ENCODE measurements around the gene CNOT9. TPM values are rescaled to one million over a fixed set of nuclear protein-coding genes. Genes with fewer than 3 reads are reported as not detected.

CNOT9 gene
- total and polyA plus RNA-seq, 2 of the 13 experiments (the other 11 are each of a cell fraction or from before 2014, with no cell fraction given) = 82.6 to 92.4 TPM

- peak; percentile 100 for TF ChIP-seq ZFP36L1 (CRISPR knock-in tag; IDR thresholded peaks at IDR 0.05)
- TF ChIP-seq SMAD9 (CRISPR knock-in tag; IDR thresholded peaks at IDR 0.05) = peak; percentile 95
- TF ChIP-seq PREB (CRISPR knock-in tag; IDR thresholded peaks at IDR 0.05) = 0 out of 2 replicates have a peak, but pooled peaks have one; percentile 83
- TF ChIP-seq ZNF543 (CRISPR knock-in tag; IDR thresholded peaks at IDR 0.05) = peak; percentile 78
- peak; percentile 91 for TF ChIP-seq SRSF1 (optimal IDR thresholded peaks at IDR 0.05; ENCODE audit: low read depth, low read length)
- no peak for TF ChIP-seq ZFP36 (IDR thresholded peaks at IDR 0.05; ENCODE audit: borderline replicate concordance, low read depth, low read length, partially characterized antibody)
- TF ChIP-seq HNRNPUL1 (IDR thresholded peaks at IDR 0.05; ENCODE audit: low read depth, low read length) = no peak; the same call in 1 of the 2 replicates
- TF ChIP-seq SPEN (CRISPR knock-in tag; IDR thresholded peaks at IDR 0.05; ENCODE audit: low read depth) = peak; percentile 94
- TF ChIP-seq EP300 (IDR thresholded peaks at IDR 0.05; ENCODE audit: low read depth in 2 of 2, low read length in 2 of 2) = peak; percentile 67 to 70; a peak in 3 of 4 replicates
- TF ChIP-seq EP300 (CRISPR knock-in tag; IDR thresholded peaks at IDR 0.05; ENCODE audit: borderline replicate concordance) = 0 out of 2 replicates have a peak, but pooled peaks have one; percentile 29
- TF ChIP-seq ZNF205 (CRISPR knock-in tag; IDR thresholded peaks at IDR 0.05) = peak; percentile 87
- TF ChIP-seq ZNF670 (CRISPR knock-in tag; IDR thresholded peaks at IDR 0.05; ENCODE audit: borderline replicate concordance) = peak; percentile 95
- peak; percentile 97 for TF ChIP-seq ZNF883 (CRISPR knock-in tag; IDR thresholded peaks at IDR 0.05; ENCODE audit: not compliant biosample characterization)
- TF ChIP-seq KLF15 (CRISPR knock-in tag; IDR thresholded peaks at IDR 0.05; ENCODE audit: borderline replicate concordance) = no peak
- TF ChIP-seq TAF1 (CRISPR knock-in tag; IDR thresholded peaks at IDR 0.05) = peak; percentile 86
- TF ChIP-seq ZFYVE20 (CRISPR knock-in tag; IDR thresholded peaks at IDR 0.05; ENCODE audit: borderline replicate concordance, low read depth) = 0 out of 2 replicates have a peak, but pooled peaks have one; percentile 25
- TF ChIP-seq RARG (CRISPR knock-in tag; IDR thresholded peaks at IDR 0.05; ENCODE audit: low read depth) = no peak
- peak; percentile 97 for TF ChIP-seq ZNF576 (CRISPR knock-in tag; IDR thresholded peaks at IDR 0.05)
- TF ChIP-seq ZNF296 (CRISPR knock-in tag; conservative IDR thresholded peaks at IDR 0.05) = peak; percentile 89
- peak; percentile 91 for TF ChIP-seq ZNF614 (CRISPR knock-in tag; IDR thresholded peaks at IDR 0.05; ENCODE audit: borderline replicate concordance)
- TF ChIP-seq ZFP82 (CRISPR knock-in tag; IDR thresholded peaks at IDR 0.05; ENCODE audit: borderline replicate concordance) = peak; percentile 86
- peak; percentile 96; the same call in 1 of the 2 replicates for TF ChIP-seq SNAPC5 (CRISPR knock-in tag; IDR thresholded peaks at IDR 0.05; ENCODE audit: borderline replicate concordance)
- 0 out of 2 replicates have a peak, but pooled peaks have one; percentile 56 for TF ChIP-seq ZNF629 (CRISPR knock-in tag; conservative IDR thresholded peaks at IDR 0.05)
- no peak for TF ChIP-seq TCF7 (IDR thresholded peaks at IDR 0.05; ENCODE audit: low read depth)
- no peak for TF ChIP-seq SMARCC2 (IDR thresholded peaks at IDR 0.05)
- no peak for TF ChIP-seq ZNF567 (CRISPR knock-in tag; IDR thresholded peaks at IDR 0.05; ENCODE audit: borderline replicate concordance)
- TF ChIP-seq ZNF33A (CRISPR knock-in tag; IDR thresholded peaks at IDR 0.05; ENCODE audit: borderline replicate concordance) = peak; percentile 93; the same call in 1 of the 2 replicates
- peak; percentile 39 for TF ChIP-seq TGIF2 (CRISPR knock-in tag; IDR thresholded peaks at IDR 0.05)
- peak; percentile 79; the same call in 1 of the 2 replicates for TF ChIP-seq ZSCAN29 (CRISPR knock-in tag; conservative IDR thresholded peaks at IDR 0.05)
Observed at GRCh38 chr2:218568190-218569037, at the start of gene CNOT9, which contains the start of gene USP37 (continued).

Data from HepG2 (cell line).